Gastroesophageal sphincter (tissue), 4 donors: ENCODE measurements around the gene LRP6. TPM values are rescaled to one million over a fixed set of nuclear protein-coding genes. Genes with fewer than 3 reads are reported as not detected.

Experiments
- ATAC-seq: fragments of 150-250 bp; one replicate; pipeline ENCODE4 v1.9.1; 2016; ENCODE audit warnings: mild to moderate bottlenecking, moderate library complexity
- H3K27ac ChIP-seq, 4 donors: fragments of 200-600 bp; sonication (generic) in 3 of 4; 1 replicate in 3 of 4; 2 replicates in 1 of 4; pipeline ENCODE4 v1.5.1; 2016 to 2019
- H3K27me3 ChIP-seq: fragments of 200-600 bp; sonication (generic); one replicate; pipeline ENCODE4 v1.5.1; 2019
- H3K36me3 ChIP-seq, 2 donors: fragments of 200-600 bp; sonication (generic); one replicate each; pipeline ENCODE4 v1.5.1; 2019; ENCODE audit warnings: control low read depth in 1 of 2
- H3K4me1 ChIP-seq, 3 donors: fragments of 200-600 bp; sonication (generic); 1 replicate in 2 of 3; 2 replicates in 1 of 3; pipeline ENCODE4 v1.5.1; 2016 to 2019; ENCODE audit warnings: control low read depth in 2 of 3
- H3K4me3 ChIP-seq, 2 donors: fragments of 200-600 bp; sonication (generic); one replicate each; pipeline ENCODE4 v1.5.1; 2019; ENCODE audit warnings: mild to moderate bottlenecking in 1 of 2, moderate library complexity in 1 of 2
- H3K9me3 ChIP-seq, 3 donors: fragments of 200-600 bp; sonication (generic); one replicate each; pipeline ENCODE4 v1.5.1; 2017 to 2019; ENCODE audit warnings: control low read depth in 2 of 3
- CTCF ChIP-seq, 4 experiments: fragments of 200-600 bp in 2 of 4; fragments of 450-650 bp in 2 of 4; sonication (generic) in 1 of 4; IDR thresholded peaks; one replicate each; pipeline ENCODE4 v1.5.1; 2017 to 2019; ENCODE audit warnings: antibody characterized with exemption in 4 of 4, mild to moderate bottlenecking in 2 of 4, moderate library complexity in 2 of 4
- EP300 ChIP-seq: sonication (generic); formaldehyde crosslinking; IDR thresholded peaks from one replicate; pipeline ENCODE4 v1.6.1; 2017; ENCODE audit warnings: antibody characterized with exemption, mild to moderate bottlenecking
- POLR2A ChIP-seq, 2 donors: fragments of 450-650 bp; IDR thresholded peaks; one replicate each; pipeline ENCODE4 v1.6.1; 2017; ENCODE audit warnings: antibody characterized with exemption in 2 of 2, mild to moderate bottlenecking in 2 of 2, moderate library complexity in 1 of 2
- POLR2AphosphoS5 ChIP-seq: sonication (generic); formaldehyde crosslinking; IDR thresholded peaks from one replicate; pipeline ENCODE4 v1.6.1; 2017; ENCODE audit warnings: antibody characterized with exemption
- WGBS, 2 donors: methylation state at CpG; one replicate each; pipeline ENCODE4 v1.1.5; 2018; ENCODE audit warnings: low coverage in 1 of 2; 5-methylcytosine and 5-hydroxymethylcytosine counted together
- total RNA-seq, 4 donors: library from RNA; depleted of rRNA; stranded (reverse); fragments of >200 nt; gene quantifications; one replicate each; pipeline ENCODE4 v1.1.0, GENCODE V29; 2016

LRP6 gene
- total RNA-seq, 4 donors from 2014 or later: 34.5 to 58.5 (median 42.6) TPM

- Histone ChIP-seq H3K36me3 (peaks cover 0 to 14% of the 10 kb centered on the region in 2 donors), H3K4me3 (no peak overlapping the region), H3K4me1 (no peaks in the 10 kb centered on the region), H3K9me3 (peaks cover 0 to 29% (median 0%) of the 10 kb centered on the region in 3 donors), H3K27me3 (no peaks in the 10 kb centered on the region), H3K27ac (no peak overlapping the region)
- TF ChIP-seq EP300 (no peak), POLR2A (IDR thresholded peaks at IDR 0.05) (no peak), POLR2AphosphoS5 (no peak), CTCF (IDR thresholded peaks at IDR 0.05) (no peak)
- no peak for ATAC-seq
- 70% methylated on average over 1 of the region's 6 CpGs; no CpG with 5 or more reads in 1 of the 2 donors for WGBS, 2 donors
Measured at GRCh38 chr12:12107678-12108077, 159.2 kb downstream of the LRP6 start.

GRCh38 chr12:12099102-12099501 is 167.7 kb downstream of the LRP6 start:
- H3K4me3 ChIP-seq: no peak overlapping the region
- no peaks in the 10 kb centered on the region for H3K4me1 ChIP-seq
- no peaks in the 10 kb centered on the region for H3K9me3 ChIP-seq
- 65 to 73% methylated on average over 6 of the region's 6 CpGs for WGBS, 2 donors
- no peak for ATAC-seq
- no peak overlapping the region for H3K27ac ChIP-seq
- H3K36me3 ChIP-seq: no peaks in the 10 kb centered on the region
- TF ChIP-seq EP300 (no peak), POLR2A (IDR thresholded peaks at IDR 0.05) (no peak), CTCF (IDR thresholded peaks at IDR 0.05) (no peak), POLR2AphosphoS5 (no peak)
- no peaks in the 10 kb centered on the region for H3K27me3 ChIP-seq

- no peaks in the 10 kb centered on the region for H3K4me1 ChIP-seq
- TF ChIP-seq POLR2AphosphoS5: no peak
- no peak for TF ChIP-seq EP300
- no peak for TF ChIP-seq CTCF (IDR thresholded peaks at IDR 0.05)
- no peaks in the 10 kb centered on the region for H3K9me3 ChIP-seq
- no peaks in the 10 kb centered on the region for H3K27me3 ChIP-seq
- no peak overlapping the region for H3K27ac ChIP-seq
- H3K4me3 ChIP-seq: no peak overlapping the region
- WGBS, 2 donors: 100% methylated on average over 1 to 3 of the region's 3 CpGs
- H3K36me3 ChIP-seq: no peaks in the 10 kb centered on the region
- ATAC-seq: no peak
Measured at GRCh38 chr12:12098691-12099015, 168.2 kb downstream of the LRP6 start.

- Histone ChIP-seq H3K36me3 (no peaks in the 10 kb centered on the region), H3K27ac (no peak overlapping the region), H3K9me3 (no peaks in the 10 kb centered on the region), H3K27me3 (no peaks in the 10 kb centered on the region), H3K4me1 (no peaks in the 10 kb centered on the region), H3K4me3 (no peak overlapping the region)
- no peak for TF ChIP-seq CTCF (IDR thresholded peaks at IDR 0.05)
- TF ChIP-seq EP300: no peak
- TF ChIP-seq POLR2A (IDR thresholded peaks at IDR 0.05): no peak
- TF ChIP-seq POLR2AphosphoS5: no peak
- no peak for ATAC-seq
- 62 to 88% methylated on average over 6 of the region's 6 CpGs for WGBS, 2 donors
Measured at GRCh38 chr12:12097891-12098690, 168.8 kb downstream of the LRP6 start.

GRCh38 chr12:12095021-12095420 is 171.8 kb downstream of the LRP6 start:
- H3K9me3 ChIP-seq: peaks cover 0 to 3% (median 0%) of the 10 kb centered on the region in 3 donors
- no peak overlapping the region for H3K4me3 ChIP-seq
- H3K27me3 ChIP-seq: no peaks in the 10 kb centered on the region
- H3K4me1 ChIP-seq: no peaks in the 10 kb centered on the region
- 61 to 73% methylated on average over 3 of the region's 3 CpGs for WGBS, 2 donors
- H3K27ac ChIP-seq: no peak overlapping the region
- TF ChIP-seq EP300 (no peak), POLR2A (IDR thresholded peaks at IDR 0.05) (no peak), CTCF (IDR thresholded peaks at IDR 0.05) (no peak), POLR2AphosphoS5 (no peak)
- no peaks in the 10 kb centered on the region for H3K36me3 ChIP-seq
- ATAC-seq: no peak
